Stimulated activated CD8-positive, alpha-beta memory T cell treated with anti-CD3 and anti-CD28 coated beads, Interleukin-4, amount 100 ng/mL, for 24 hours (primary cell): ENCODE results near the gene PTPRG.
"Not testable (repeated sequence)": the region's sequence is repeated elsewhere in the genome, so short reads cannot be mapped to it uniquely, and the experiment has no call there.

Experiments used
- DNase-seq: peaks from one replicate; pipeline ENCODE4 v3.0.0-alpha.2; 2020; ENCODE audit warnings: low read depth

Gene PTPRG

DNA sequence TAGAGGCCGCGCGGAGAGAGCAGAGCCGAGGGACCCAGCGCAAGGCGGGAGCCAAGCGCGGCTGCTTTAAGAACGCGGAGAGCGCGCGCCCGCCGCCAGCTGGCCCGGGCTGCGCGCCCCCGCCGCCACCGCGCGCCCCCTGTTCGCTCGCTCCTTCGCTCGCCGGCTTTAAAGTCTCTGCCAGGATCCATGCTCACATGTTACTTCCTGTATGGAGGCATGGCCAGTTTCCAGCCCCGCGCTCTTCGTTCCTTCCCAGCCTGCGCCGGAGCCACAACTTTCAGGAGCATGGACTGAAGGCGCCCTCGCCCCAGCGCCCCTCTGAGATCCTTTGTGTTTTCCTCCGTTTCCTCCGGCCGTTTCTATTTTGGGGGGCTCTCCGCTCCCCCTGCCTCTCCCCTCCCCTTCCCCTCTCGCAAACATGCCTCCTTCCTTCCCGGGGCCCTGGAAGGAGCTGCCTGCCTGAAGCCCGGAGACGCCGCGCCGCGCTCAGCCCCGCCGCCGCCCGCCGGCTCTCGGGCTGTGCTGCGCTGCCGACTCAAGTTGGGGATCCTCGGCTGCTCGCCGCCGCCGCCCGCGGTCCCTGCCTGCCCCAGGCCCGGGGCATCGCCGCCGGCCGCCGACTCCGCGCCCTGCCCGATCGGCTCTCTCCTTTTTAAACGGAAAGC lies at the start of gene PTPRG:
Gene PTPRG, plus strand, starts transcription at position 198 of the 668 bp plus-strand sequence. CDS start 717 bp downstream, outside the sequence.
- no peak for DNase-seq

DNA sequence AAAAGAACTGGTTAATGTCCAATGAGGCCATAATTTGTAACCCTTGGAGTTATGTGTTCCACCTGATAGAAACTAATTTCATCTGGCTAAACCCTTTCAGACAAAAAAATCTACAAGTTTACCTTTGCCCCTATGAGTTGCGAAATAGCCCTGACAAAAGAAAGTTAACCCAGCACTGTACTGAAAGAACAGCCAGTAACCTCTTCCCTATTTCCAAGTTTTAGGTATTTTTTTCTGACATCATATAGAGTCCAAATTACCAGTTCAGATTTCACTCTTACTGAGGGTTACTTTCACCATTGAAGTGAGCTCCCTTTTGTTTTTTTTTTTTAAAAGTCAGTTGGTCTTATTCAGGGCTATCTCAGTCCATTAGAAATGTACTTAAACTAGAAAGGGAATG lies 42.8 kb upstream of the PTPRG start:
- no peak for DNase-seq

DNA sequence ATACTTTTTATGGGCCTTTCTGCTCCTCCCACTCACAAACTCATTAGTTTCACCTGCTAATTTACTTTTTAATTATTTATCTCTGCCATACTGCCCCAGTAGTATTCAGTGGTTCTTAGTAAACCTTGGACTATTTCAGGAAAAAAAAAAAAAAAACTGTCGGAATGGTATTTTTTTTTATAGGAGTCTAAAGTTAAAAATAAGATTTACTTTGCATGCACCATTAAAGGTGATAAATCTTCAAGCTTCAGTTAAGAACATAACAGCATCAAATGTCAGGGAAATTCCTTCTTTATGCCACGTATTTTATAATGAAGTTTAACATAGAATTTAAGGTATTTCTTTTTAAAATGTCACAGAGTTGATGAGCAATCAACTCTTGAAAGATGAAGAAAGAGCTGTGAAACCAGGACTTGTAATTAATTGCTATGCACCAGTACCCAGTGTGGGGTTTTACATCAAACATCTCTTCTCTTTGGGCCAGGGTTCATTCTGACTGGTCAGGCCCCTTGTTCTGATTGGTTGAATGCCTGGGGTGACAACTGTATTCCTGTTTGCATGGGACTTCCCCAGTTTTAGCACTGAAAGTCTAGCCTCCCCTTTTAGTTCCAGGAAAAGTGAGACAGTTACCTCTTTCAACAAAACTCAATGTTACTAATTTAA lies 40.3 kb upstream of the PTPRG start:
- DNase-seq = no peak

DNA sequence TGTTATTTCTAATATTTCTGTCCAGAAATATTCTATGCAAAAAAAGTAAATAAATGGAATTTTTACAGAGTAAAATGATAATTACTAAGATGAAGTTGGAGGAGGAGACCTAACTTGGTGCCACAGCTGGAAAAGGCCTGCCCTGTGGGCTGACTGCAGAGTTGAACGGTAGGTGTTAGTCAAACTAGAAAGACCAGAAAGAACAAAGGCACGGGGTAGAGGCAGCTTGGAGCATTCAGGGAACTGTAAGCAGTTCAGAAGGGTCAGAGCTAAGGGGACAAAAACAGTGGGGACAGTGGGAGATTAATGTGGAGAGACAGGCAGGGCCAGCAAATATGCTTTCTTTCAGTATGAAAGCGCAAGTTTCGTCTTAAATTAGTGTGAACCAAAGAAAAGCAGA lies 39.3 kb upstream of the PTPRG start:
- DNase-seq = no peak

DNA sequence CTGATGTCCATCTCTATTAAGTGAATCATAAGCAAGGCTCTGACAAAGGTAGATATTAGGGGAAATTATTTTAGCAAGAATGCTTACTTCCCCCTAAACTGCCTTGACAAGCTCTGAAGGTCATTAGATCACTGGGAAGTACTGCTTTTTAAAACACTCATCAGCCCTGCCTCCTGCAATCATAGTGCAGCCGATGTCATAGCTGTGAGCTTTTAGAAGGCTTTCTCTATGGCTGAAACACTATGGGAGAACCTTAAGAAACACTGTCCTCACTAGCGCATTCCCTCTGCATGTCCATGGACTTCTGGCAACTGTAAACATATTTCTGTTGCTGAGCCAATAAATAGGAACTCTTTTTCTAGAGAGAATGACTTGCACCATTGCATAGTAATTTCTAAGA lies 38.7 kb upstream of the PTPRG start:
- DNase-seq = no peak

DNA sequence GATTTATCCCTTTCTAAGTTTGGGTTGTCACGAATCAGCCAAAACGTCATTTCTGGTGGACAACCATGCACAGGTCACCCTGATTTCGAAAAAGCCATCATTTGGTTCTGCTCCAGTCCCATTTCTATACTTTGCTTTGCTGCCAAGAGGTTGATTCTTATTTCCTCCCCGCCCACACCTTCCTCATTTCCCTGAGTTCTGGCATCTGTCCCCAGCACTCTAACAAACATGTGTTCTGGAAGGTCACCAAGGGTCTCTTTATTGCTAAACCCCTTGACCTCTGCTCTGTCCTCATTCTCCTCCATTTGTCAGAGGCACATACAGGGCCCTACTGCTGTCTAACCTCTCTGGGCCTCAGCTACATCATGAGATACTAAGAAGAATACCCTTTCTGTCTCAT lies 36.4 kb upstream of the PTPRG start:
- DNase-seq = no peak

DNA sequence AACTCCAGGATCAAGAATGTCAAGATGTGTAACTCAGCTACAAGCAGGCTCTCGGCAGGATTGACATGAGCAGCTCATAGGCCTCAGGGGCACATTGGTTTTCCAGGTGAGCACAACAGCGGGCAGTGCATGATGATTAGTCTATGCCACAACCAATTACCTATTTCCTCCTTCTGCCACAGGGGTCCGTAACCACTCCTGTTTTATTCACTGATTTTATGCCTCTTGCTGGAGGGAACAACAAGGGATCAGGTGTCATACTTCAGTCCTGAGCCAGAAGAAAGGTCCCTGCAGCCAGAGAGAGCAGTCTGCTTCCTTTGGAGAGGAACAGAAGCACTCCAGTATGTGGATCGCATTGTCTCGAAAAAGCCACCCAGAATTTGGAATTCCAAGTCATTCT lies 35.1 kb upstream of the PTPRG start:
- no peak for DNase-seq

DNA sequence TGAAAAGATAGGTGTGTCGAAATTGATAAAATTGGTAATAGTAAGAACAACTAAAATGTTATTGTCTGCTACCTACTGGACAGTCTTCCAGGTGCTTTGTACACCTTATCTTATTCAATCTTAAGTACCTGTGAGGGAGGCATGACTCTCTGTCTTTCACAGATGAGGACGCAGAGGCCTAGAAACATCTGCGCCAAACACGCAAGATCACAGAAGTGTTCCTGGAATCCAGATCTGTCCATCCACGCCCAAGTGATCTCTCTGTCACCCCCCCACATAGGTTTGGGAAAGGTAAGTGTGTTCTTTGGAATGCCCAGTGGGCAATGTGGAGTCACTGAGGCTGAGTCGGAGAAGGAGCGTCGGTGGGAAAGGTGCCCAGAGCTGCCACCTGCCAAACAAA lies 34.4 kb upstream of the PTPRG start:
- no peak for DNase-seq

DNA sequence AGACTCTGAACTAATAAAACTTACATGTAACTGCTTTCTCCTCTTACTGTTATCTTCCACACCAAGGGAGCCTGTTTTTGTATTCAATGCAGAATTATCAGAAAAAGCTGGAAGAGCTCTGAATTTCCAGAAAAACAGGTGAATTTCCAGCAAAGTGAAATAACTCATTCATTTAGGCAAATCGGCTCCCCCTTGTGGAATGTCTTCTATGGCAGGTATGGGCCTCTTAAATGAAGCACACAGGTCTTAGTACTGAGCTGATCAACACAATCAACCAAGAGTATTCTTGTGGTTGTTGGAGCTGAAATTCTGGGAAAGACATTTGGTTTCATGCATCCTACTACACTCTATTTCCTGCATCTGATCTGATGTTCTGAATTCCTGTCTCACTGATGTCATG lies 31.0 kb upstream of the PTPRG start:
- DNase-seq = no peak

DNA sequence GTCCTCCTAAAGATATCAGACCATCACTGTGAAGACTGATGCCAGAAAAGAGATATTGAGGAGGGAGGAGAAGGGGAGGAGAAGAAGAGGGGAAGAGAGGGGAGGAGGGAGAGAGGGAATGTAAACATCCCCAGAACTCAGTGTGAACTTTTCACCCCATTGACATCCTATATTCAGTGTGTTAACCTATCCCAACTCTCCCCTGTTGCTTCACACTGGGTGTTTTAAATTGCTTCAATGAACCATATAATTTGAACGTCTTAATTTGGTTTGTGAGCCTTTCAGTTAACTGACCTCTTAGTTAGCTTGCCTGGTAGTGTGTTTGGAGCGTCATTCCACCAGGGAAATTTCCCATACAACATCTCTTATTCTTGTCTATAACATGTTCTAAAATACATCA lies 29.8 kb upstream of the PTPRG start:
- no peak for DNase-seq

DNA sequence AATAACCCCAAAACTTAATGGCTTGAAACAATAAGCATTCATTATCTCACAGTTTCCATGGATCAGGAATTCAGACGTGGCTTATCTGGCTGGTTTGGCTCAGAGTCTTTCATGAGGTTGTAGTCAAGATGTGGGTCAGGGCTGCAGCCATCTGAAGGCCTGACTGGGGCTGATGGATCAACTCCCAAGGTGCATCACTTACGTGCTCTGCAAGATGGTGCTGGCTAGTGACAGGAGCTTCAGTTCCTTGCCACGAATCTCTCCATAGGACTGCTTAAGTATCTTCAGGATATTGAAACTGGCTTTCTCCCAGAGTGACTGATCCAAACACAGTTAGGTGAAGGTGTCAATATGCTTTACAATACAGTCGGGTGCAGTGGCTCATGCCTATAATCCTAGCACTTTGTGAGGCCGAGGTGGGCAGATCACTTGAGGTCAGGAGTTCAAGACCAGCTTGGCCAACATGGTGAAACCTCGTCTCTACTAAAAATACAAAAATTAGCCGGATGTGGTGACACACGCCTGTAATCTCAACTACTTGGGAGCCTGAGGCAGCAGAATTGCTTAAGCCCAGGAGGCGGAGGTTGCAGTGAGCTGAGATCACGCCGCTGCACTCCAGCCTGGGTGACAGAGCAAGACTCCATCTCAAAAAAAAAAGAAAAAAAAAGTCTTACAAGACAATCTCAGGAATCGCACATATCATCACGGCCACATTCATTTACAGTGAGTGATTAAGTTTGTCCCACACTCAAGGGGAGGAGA lies 28.5 kb upstream of the PTPRG start:
- no peak for DNase-seq

DNA sequence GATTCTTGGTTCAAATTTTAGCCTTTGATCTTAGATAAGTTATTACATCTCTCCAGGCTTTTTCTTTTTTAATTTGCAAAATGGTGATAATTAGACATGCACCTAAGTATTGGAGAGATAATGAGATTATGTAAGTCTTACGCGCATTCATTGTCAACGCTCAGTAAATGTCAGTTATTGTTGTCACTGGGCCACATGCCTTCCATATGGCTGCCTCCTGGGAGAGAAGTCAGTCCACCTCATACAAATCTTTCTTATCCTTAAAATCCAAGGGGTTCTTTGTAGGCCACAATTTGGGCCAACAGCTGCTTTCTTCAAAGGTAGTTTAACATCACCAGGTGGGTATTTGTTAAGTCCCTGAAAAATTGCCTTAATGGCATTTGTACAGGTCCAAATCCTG lies 25.5 kb upstream of the PTPRG start:
- no peak for DNase-seq

DNA sequence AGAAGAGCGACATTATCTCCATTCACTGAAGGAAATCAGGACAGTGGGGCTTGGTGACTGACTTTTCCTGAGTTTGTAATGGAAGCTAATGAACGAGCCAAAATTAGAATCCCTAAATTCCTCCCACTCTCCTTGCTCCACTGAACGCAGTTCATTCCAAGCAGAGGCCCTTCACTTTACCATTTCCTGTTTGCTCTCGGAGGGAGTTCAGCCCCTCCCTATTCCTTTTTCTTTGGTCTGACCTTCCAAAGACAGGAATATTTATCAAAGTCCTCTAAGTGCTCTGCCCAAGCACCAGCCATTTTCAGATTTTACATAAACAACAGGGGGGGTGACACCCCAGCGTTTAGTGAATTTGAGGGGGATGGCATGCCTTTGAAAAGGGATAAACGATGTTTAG lies 24.0 kb upstream of the PTPRG start:
- no peak for DNase-seq

DNA sequence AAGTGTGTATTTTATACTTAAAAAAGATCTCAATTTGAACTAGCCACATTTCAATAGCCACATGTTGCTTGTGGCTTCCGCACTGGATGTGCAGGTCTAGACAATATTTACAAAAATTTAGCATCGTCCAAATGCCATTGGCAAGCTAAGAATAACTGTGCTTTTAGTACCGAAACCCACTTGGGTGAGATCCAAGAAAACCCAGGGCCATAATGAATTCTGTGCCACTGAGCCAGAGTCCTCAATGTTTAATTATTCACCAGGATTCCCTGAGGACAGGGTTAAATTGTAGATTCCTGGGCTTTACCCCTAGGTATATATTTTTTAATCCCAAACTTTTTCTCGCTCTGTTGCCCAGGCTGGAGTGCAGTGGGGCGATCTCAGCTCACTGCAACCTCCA lies 22.9 kb upstream of the PTPRG start:
- DNase-seq = no peak

DNA sequence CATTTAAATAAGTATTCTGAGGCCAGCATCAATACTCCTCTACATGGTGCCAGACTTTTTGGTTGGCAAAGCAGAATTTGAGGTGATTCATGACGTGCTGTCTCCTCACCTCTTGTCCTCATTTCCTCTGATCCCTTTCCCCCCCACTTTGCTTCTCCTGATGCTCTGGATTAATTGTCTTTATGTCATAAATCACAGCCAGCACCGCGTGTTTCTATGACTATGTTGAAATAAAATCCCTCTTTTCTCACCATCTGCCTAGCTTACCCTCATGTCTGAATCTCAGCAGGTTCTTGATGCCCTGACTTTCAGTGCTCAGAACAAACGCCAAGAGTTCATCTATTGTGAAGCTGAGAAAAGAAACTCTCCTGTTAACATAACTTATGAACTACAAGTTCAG lies 19.7 kb upstream of the PTPRG start:
- no peak for DNase-seq

DNA sequence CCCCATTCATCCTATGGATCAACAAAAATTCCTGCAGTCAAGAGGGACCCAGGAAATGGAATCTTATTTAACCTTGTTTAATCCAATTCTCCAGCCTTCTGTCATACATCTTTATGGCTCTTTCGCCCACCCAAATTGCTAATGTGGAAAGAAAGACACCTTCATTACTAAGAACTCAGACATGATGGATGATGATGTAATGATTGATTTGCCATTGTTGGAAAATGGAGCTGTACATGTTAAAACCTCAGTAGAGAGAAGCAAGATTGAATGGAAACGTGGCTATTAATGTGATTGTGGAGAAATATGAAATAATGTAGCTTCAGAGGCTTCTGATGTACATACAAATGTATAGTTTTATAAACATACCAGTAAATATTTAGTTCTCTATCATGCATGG lies 15.7 kb upstream of the PTPRG start:
- DNase-seq = no peak

DNA sequence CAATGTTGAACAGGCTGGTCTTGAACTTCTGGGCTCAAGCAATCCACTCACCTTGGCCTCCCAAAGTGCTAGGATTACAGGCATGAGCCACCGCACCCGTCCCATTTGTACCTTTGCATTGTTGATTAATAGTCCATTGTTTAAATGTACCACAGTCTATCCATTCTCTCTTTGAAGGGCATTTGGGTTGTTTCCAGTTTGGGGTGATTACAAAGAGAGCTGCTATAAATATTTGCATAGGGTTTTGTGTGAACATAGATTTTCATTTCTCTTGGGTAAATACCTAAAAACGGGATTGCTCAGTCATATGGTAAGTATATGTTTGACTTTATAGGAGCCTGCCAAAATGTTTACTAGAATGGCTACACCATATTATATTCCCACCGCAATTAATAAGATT lies 13.7 kb upstream of the PTPRG start:
- no peak for DNase-seq

DNA sequence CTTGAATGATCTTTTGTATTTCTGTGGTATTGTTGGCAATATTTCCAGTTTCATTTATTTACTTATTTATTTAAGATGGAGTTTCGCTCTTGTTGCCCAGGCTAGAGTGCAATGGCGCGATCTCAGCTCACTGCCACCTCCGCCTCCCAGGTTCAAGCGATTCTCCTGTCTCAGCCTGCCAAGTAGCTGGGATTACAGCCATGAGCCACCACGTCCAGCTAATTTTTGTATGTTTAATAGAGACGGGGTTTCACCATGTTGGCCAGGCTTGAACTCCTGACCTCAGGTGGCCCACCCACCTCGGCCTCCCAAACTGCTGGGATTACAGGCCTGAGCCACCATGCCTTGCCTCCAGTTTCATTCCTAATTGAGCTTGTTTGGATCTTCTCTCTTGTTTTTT lies 8.7 kb upstream of the PTPRG start:
- DNase-seq = not testable (repeated sequence)

DNA sequence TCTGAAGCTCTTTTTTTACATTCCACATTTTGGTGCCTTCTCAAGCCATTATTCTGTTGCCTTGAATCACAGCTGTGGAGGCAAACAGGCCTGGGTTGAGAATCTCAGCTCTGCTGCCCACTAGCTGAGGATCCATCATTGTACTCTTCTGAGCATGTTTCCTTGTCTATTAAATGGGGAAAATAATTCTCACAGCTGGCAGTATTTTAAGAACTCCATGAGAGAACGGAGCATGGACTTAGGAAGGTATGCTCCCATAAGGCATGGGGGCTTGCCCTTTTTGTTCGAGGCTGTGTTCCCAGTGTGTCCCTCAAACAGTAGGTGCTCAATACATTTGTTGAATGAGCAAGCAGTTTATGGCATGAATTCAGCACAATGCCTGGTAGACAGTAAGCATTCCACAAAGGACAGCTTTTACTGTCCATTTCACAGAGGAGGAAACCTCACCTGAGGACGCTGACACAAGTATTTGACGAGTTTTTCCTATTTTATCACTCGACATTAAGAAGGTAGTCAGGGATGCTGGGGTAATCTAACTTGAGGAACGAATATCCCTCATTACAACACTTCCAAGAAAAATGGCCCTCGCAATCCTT lies 2.1 kb upstream of the PTPRG start:
- no peak for DNase-seq

DNA sequence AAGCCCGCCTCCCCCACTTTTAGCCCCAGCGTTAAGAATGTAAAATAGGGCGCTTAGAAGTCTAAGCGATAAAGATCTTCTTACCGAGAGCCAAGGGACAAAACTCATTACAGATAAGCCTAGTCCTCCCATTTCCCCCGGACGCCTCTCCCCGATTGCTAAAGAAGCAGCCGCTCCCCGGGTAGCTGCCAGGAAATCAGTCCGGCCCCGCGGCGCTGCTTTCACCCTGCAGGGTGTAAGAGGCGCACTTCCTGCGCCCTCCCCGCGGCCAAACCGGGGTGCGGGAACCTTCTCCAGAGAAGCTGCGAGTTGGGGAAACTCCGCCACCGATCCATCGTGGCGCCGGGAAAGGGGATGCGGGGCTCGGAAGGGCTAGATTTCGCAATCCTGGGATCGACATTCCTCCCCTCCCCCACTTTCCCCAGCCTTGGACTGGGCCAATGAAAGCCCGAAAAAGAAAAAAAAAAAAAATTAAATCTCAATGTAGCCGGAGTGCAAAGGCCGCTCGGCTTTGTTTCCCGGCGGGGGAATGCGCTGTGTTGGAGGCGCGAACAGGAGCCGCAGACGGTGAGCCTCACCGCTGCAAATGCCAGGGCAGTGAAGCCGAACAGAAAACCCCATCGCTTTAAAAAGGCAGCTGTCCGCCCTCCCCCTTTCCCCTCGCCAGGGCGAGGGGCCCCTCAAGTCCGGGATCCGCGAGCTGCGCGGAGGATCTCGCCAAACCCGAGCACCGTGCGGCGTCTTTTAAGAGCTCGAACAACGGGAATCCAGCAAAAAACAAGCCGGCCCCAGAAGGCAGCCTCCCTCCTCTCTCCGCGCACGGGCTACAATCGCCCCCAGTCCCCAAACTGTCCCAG lies 626 bp upstream of the PTPRG start:
- no peak for DNase-seq

DNA sequence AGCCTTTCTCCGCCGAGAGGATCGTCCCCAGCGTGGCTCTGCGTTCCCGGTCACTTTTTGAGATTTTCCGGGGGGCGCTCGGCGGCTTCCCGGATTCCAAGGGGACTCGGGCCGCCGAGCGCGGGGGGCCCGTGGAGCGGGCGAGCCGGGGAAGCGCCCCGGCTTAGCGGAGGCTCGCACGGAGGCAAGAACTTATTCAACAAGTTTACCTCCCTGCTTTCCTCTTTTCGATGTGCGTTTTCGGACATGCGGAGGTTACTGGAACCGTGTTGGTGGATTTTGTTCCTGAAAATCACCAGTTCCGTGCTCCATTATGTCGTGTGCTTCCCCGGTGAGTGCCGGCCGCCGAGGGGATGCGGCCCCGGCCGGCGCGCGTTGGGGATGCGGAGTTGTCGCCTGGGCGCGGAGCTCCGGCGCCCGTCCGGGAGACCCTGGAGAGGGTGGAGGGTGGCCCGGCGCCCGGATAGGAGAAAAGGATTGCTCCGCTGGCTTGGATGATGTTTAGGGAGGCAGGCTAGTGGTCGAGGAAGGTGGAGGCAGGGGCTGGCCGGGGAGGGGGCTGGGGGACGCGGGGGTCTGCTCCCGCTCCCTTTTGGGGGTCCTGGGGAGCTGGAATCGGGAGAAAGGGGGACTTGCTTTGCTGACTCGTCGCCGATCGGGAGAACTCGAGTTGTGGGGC lies 810 bp downstream of the PTPRG start:
- no peak for DNase-seq
